Vagina (tissue), 2 donors: ENCODE measurements around the gene RABGAP1L.

Experiments
- POLR2AphosphoS5 ChIP-seq, 2 donors: sonication (generic); formaldehyde crosslinking; IDR thresholded peaks; one replicate each; pipeline ENCODE4 v1.9.0; 2017; ENCODE audit warnings: antibody characterized with exemption in 2 of 2, mild to moderate bottlenecking in 2 of 2, low read depth in 1 of 2; ENCODE audit not compliant: insufficient read depth in 1 of 2
- TF ChIP-seq, protein P1 (sequence below), 3 experiments: fragments of 450-650 bp in 2 of 3; fragments of 200-600 bp in 1 of 3; sonication (generic) in 1 of 3; IDR thresholded peaks; one replicate each; pipeline ENCODE4 v1.5.1; 2017 to 2019; ENCODE audit warnings: antibody characterized with exemption in 3 of 3, mild to moderate bottlenecking in 2 of 3, moderate library complexity in 2 of 3

DNA sequence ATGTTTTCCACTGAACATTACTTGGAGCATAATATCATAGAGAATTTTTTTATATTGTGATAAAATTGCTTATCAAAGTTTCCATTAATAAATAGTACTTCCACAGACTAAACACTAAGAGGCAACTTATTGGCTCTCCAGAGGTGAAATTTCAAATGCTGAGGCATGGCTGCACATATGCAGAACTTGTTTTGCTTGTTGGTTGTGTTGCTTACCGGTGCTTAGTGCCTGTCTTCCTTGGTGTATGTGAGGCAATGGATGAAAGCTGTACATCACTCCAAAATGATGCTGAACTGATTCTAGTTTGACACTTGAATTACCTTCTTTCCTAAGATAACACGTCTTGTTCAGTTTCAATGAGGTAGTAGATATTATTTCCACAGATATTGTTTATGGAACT is 258.6 kb downstream of the RABGAP1L start:
- TF ChIP-seq, protein P1, sequence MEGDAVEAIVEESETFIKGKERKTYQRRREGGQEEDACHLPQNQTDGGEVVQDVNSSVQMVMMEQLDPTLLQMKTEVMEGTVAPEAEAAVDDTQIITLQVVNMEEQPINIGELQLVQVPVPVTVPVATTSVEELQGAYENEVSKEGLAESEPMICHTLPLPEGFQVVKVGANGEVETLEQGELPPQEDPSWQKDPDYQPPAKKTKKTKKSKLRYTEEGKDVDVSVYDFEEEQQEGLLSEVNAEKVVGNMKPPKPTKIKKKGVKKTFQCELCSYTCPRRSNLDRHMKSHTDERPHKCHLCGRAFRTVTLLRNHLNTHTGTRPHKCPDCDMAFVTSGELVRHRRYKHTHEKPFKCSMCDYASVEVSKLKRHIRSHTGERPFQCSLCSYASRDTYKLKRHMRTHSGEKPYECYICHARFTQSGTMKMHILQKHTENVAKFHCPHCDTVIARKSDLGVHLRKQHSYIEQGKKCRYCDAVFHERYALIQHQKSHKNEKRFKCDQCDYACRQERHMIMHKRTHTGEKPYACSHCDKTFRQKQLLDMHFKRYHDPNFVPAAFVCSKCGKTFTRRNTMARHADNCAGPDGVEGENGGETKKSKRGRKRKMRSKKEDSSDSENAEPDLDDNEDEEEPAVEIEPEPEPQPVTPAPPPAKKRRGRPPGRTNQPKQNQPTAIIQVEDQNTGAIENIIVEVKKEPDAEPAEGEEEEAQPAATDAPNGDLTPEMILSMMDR (IDR thresholded peaks at IDR 0.05) = no peak
- TF ChIP-seq POLR2AphosphoS5 (IDR thresholded peaks at IDR 0.05; ENCODE audit: insufficient read depth in 1 of 2, low read depth in 1 of 2) = no peak
